ENCODE results near the gene CLDN5. TPM values are rescaled to one million over a fixed set of nuclear protein-coding genes. Genes with fewer than 3 reads are reported as not detected.

The CLDN5 gene
- total and polyA plus RNA-seq, 8 donors, result 13.1 to 67.7 (median 45.2) TPM

GRCh38 chr22:19526702-19527111, 2.5 kb upstream of the CLDN5 start:
- WGBS, 5 donors, result 75 to 80% (median 76%) methylated on average over 6 to 7 of the region's 7 CpGs
- Histone ChIP-seq H3K4me3 (no peak overlapping the region), H3K4me1 (peaks cover 17 to 36% (median 20%) of the 10 kb centered on the region in 4 donors), H3K27ac (no peak overlapping the region), H3K36me3 (no peaks in the 10 kb centered on the region), H3K9me3 (no peaks in the 10 kb centered on the region), H3K27me3 (peaks cover 15 to 88% (median 32%) of the 10 kb centered on the region in 3 donors)
- intact Hi-C loops (cut with DNase I; ENCODE audit: low total_unique reads), result no loop called here
- TF ChIP-seq POLR2A (IDR thresholded peaks at IDR 0.05) (no peak), POLR2AphosphoS5 (IDR thresholded peaks at IDR 0.05) (no peak), EP300 (IDR thresholded peaks at IDR 0.05) (no peak)
- TF ChIP-seq, protein P1, sequence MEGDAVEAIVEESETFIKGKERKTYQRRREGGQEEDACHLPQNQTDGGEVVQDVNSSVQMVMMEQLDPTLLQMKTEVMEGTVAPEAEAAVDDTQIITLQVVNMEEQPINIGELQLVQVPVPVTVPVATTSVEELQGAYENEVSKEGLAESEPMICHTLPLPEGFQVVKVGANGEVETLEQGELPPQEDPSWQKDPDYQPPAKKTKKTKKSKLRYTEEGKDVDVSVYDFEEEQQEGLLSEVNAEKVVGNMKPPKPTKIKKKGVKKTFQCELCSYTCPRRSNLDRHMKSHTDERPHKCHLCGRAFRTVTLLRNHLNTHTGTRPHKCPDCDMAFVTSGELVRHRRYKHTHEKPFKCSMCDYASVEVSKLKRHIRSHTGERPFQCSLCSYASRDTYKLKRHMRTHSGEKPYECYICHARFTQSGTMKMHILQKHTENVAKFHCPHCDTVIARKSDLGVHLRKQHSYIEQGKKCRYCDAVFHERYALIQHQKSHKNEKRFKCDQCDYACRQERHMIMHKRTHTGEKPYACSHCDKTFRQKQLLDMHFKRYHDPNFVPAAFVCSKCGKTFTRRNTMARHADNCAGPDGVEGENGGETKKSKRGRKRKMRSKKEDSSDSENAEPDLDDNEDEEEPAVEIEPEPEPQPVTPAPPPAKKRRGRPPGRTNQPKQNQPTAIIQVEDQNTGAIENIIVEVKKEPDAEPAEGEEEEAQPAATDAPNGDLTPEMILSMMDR (IDR thresholded peaks at IDR 0.05), result no peak
- no peak for DNase-seq

- Histone ChIP-seq H3K4me3 (no peak overlapping the region), H3K36me3 (no peaks in the 10 kb centered on the region), H3K4me1 (peaks cover 17 to 36% (median 20%) of the 10 kb centered on the region in 4 donors), H3K9me3 (no peaks in the 10 kb centered on the region), H3K27ac (peak overlapping the region in 1 of 5 donors; percentile 64), H3K27me3 (peaks cover 15 to 83% (median 32%) of the 10 kb centered on the region in 3 donors)
- TF ChIP-seq POLR2AphosphoS5 (IDR thresholded peaks at IDR 0.05), result no peak
- no peak for TF ChIP-seq POLR2A (IDR thresholded peaks at IDR 0.05)
- no peak for TF ChIP-seq EP300 (IDR thresholded peaks at IDR 0.05)
- TF ChIP-seq, protein P1 (IDR thresholded peaks at IDR 0.05), result no peak
- no peak for DNase-seq
- 88 to 95% (median 93%) methylated on average over 8 to 11 of the region's 11 CpGs for WGBS, 5 donors
- intact Hi-C loops (cut with DNase I; ENCODE audit: low total_unique reads), result no loop called here
Observed at GRCh38 chr22:19526076-19526701, 2.0 kb upstream of the CLDN5 start.

DNA sequence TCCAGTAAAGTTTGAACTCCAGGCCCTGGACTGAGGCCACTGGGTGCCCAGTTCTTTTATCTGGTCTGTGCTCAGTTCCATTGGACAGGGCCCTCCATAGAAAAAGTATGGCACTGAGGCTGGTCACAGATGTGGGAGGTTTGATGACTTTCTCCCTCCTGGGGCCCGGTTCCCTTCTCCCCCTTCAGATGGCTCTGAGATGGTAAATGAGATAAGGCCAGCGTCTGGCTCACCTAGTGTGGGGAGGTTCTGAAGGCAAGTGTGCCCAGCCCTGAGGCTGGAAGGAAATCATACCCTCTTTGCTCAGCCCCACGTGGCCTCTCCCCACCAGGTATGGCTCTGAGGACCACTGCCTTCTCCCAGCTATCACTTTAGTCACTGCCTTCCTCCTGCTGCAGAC, 1.5 kb upstream of the CLDN5 start:
- no peaks in the 10 kb centered on the region for H3K9me3 ChIP-seq

DNA sequence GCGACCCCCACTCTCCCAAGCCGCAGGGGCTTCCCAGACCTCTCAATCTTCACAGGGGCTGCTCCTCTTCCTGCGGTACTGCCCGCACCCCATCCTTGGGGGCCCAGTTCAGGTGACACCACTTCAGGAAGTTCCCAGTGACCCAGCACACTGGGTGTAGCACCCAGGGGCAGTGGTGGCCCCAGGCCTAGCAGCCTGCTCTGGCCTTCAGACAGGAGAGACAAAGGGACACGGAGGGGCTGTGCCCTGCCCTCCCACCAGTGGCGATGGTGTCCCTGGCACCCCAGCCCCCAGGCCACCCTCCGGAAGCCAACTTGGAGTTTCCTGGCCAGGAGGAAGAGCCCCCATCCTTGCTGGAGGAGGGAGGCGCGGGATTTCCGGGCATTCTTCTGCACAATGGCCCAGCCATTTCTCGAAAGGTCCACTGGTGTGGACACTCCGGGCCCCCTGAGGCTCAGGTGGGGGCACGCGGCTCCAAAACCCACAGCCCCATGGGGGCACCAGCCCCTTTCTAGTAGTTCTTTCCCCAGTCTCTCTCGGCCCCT, 978 bp upstream of the CLDN5 start:
- H3K27me3 ChIP-seq, result peaks cover 15 to 73% (median 32%) of the 10 kb centered on the region in 3 donors
- no peaks in the 10 kb centered on the region for H3K36me3 ChIP-seq
- H3K4me1 ChIP-seq, result peaks cover 17 to 36% (median 20%) of the 10 kb centered on the region in 4 donors
- whole genome bisulfite sequencing, 5 donors, result 73 to 80% (median 79%) methylated on average over 14 to 15 of the region's 15 CpGs
- no peaks in the 10 kb centered on the region for H3K9me3 ChIP-seq
- intact Hi-C loops (cut with DNase I; ENCODE audit: low total_unique reads), result no loop called here
- DNase-seq, result peak in 1 of 2 donors; percentile 23
- TF ChIP-seq, protein P1 (IDR thresholded peaks at IDR 0.05), result no peak
- TF ChIP-seq POLR2AphosphoS5 (IDR thresholded peaks at IDR 0.05) (no peak), POLR2A (IDR thresholded peaks at IDR 0.05) (no peak), EP300 (IDR thresholded peaks at IDR 0.05) (no peak)
- peak overlapping the region; percentile 43 to 64 (median 54) for H3K27ac ChIP-seq
- peak overlapping the region; percentile 35 to 55 (median 38) for H3K4me3 ChIP-seq

More for the DNA sequence above, 1.5 kb upstream of the CLDN5 start:
- Histone ChIP-seq H3K36me3 (no peaks in the 10 kb centered on the region), H3K27ac (peak overlapping the region in 2 of 5 donors; percentile 29 to 64), H3K4me1 (peaks cover 17 to 36% (median 20%) of the 10 kb centered on the region in 4 donors), H3K27me3 (peaks cover 15 to 78% (median 32%) of the 10 kb centered on the region in 3 donors), H3K4me3 (no peak overlapping the region)
- peak in 1 of 2 donors; percentile 1 for DNase-seq
- 50 to 70% (median 63%) methylated on average over 3 of the region's 3 CpGs for WGBS, 5 donors
- TF ChIP-seq EP300 (IDR thresholded peaks at IDR 0.05) (no peak), POLR2A (IDR thresholded peaks at IDR 0.05) (no peak)
- intact Hi-C loops (cut with DNase I; ENCODE audit: low total_unique reads), result no loop called here

Measured in stomach (tissue), 9 donors.